Esophagus mucosa (tissue), 1 donor: ENCODE measurements around the gene ANKFY1. TPM values are rescaled to one million over a fixed set of nuclear protein-coding genes. Genes with fewer than 3 reads are reported as not detected.
A peak's percentile ranks its signal among the peaks of the same experiment; 100 is the strongest.
"Not testable (repeated sequence)": the region's sequence is repeated elsewhere in the genome, so short reads cannot be mapped to it uniquely, and the experiment has no call there.

Experiments
- ATAC-seq: fragments of 200-7000 bp; cut with Tn5 transposase; one replicate; pipeline ENCODE4 v1.9.1; 2020
- total RNA-seq: library from RNA; stranded (reverse); gene quantifications from one replicate; pipeline ENCODE4 v1.2.4, GENCODE V29; 2023
- donor health status: DM: yes; HTN: yes; CAD: no.

Gene ANKFY1
- total RNA-seq, 1 donor from 2014 or later, result 31.6 TPM

DNA sequence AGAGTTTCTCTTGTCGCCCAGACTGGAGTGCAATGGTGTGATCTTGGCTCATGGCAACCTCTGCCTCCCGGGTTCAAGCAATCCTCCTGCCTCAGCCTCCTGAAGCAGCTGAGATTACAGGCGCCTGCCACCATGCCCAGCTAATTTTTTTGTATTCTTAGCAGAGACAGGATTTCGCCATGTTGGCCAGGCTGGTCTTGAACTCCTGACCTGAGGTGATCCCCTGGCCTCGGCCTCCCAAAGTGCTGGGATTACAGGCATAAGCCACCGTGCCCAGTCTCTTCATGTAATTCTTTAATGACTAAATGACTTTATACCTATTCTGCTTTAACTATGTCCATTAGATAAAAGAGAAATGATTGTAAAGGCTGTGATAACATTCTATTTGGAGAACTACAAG is 8.5 kb downstream of the ANKFY1 start:
- not testable (repeated sequence) for ATAC-seq

DNA sequence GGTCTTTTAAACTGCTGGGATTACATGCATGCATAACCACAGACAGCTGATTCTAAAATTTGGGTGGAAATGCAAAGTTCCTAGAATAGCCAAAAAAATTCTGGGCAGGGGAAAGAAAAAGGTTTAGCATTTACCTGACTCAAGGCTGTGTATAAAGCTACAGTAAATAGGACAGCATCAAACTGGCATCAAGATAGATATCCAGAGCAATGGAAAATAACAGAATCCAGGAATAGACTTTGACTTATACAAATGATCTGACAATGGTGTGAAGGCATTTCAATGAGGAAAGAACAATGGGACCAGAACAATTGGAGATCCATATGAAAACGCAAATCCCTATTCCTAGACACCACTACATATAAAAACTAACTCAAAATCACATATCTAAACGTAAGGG is 12.9 kb downstream of the ANKFY1 start:
- no peak for ATAC-seq

DNA sequence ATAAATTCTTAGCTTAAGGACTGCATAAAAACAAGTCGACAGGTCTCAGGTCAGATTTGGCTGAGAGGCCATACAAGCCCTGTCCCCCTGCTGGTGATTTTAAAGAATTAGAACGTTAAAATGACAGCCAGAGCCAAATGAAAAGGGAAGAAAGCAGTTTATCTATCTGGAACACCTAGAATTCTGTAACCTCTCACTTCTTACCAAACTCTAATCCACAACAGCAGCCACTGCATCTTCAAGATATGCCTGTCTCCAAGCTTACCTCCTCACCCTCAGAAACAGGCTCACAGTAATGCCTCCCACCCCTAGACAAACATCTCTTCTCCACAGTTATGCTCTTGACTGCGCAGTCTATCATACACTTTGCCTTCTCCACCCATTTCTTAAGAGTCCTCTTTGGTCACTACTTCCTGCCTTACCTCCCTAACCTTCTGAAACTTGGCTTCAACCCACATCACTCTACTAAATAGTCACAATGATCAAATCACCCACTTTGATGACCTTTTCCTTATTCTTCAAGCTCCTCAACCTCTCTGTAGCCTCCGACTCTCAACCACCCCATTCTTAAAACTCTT is 14.2 kb downstream of the ANKFY1 start:
- ATAC-seq, result no peak

DNA sequence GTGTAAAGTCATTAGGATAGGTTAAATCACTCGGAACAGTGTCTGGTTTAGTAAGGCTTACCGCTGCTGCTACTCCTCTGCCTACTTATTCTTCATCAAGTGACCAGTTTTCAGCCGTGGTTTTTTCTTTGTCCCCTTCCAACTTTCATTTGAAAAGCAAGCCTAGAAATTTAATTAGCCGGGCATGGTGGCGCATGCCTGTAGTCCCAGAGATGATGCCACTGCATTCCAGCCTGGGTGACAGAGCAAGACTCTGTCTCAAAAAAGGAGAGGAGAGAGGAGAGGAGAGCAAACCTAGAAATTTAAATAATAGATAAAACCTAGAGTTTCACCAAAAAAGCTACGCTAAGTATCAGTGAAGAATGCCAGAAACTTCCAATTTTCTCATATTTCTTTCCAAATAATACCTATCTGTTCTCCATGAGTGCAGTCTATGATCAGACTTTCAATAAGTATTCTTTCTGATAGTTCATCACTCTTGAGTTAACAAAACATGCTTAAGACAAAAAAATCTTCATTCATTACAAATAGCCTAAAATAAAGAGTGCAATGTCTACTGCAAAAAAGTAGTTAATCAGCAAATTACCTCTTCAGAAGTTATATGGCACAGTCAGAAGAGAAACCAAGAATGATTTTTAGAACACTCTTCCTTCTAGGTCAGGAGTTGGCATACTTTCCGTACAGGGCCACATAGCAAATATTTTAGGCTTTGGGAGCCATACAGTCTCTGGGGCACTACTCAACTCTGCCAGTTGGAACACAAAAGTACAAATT is 15.1 kb downstream of the ANKFY1 start:
- ATAC-seq, result no peak

DNA sequence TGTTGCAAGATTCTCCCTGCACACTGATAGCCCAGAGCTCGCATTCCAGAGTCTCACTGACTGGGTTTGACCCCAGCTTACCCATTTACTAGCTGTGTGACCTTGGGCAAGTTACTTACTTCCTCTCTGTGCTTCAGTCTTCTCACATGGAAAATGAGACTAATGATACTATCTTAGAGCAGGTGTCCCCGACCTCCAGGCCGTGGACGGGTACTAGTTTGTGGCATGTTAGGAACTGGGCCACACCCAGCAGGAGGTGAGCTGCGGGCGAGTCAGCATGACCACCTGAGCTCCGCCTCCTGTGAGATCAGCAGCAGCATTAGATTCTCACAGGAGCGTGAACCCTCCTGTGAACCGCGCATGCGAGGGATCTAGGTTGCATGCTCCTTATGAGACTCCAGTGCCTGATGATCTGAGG is 15.8 kb downstream of the ANKFY1 start:
- ATAC-seq, result peak; percentile 92

DNA sequence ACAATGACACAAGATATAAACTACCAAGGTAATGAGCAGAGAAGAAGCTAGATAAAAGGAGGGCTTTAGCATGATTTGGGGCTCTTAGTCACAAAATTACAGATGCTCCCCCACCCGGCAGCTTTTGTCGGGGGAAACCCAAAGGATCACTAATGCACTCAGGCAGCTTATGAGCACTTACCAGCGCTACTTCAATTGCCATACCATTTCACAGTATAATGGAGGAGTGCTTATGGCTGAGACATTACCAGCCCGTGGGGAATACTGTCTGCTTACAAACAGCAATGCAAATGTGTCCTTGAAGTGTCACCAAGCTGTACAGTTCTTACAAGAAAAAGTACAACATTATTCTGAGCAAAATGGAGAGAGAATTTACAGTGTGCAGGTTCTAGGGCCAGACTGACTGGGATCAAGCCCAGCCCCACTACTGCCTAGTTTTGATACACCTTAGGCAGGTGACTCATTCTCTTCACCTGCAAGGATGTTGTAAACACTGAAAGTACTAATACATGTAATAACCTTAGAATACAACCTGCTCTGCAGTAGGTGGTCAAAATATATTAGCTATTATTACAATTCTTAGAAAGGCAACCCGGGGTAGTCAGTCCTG is 16.3 kb downstream of the ANKFY1 start:
- ATAC-seq, result peak; percentile 92

DNA sequence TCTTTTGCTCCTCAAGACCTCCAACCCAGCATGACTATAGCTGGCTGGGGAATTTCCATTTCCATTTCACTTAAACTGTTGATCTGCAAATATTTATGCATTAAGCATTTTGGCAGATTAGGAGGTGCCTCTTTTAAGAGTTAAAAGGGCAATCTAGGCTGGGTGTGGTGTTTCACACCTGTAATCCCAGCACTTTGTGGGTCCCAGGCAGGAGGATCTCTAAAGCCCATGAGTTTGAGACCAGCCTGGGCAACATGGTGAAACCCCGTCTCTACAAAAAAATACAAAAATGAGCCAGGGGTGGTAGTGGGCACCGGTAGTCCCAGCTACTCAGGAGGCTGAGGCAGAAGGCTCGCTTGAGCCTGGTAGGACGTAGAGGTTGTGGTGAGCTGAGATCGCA is 17.1 kb downstream of the ANKFY1 start:
- ATAC-seq, result no peak

DNA sequence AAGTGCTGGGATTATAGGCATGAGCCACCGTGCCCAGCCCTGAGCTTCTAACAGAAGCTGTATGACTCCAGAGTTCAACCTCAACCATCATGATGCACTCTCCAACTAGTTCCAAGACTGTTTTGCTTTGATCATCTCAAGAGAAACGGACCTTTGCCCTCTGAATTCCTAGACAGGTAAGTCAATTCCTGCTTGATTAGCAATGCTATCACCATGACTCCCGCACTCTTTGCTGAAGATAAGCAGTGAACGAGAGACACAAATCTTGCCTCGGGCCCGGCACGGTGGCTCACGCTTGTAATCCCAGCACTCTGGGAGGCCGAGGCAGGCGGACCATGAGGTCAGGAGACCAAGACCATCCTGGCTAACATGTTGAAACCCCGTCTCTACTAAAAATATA is 22.2 kb downstream of the ANKFY1 start:
- ATAC-seq, result no peak

DNA sequence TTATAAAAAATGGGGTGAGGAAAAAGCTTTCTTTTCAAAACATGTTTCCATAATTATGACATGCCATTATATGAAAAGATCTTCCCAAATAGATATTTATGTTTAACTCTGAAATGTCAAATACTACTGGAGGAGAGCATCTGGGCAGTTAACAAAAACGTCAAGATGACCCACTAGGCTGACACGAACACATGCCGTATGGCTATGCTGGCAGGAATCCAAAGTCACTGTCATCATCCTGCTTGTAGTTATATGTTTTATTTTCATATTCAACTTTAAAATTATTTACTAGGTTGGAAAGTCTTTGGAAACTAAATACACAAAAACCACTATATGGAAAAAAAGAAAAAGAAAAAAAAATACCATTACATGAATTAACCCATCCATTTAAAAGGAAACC is 27.3 kb downstream of the ANKFY1 start:
- ATAC-seq, result no peak

DNA sequence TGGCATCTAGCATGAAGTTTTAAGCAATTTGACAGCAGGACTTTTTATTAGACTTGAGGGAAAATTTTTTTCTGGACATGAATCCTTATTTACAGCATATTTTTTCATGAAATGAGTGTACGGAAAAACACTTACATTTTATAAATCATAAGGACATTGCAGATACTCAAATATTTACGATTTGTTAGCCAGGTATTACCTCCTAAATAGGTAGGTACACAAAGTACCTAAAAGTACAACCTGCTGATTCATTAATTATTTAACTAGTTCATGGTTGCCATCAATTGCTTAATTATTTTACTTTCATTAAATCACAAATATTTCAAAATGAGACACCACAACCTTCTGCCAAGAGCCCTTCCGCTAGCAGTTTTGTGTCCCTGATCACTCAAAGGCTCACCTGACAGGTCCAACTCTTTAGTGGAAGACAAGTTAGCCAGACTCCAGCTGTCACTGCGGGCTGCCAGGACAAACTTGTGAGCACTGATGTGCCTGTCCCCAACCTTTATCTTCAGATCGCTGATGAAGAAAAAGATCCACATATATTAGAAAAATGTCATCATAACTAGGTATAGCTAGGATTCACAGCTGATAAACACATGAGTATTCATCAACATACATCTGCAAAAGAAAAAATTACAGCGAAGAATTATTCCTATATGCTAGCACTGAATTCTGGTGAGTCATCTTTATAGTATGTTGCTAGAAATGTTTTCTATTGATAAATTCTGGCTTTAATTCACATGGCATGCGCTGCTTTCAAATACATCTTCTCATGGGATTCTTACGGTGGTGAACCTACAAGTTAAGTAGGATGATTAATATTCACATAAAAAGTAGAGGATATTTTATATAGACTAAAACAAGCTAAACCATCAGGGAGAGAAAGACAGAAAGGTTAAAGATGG is 28.2 kb downstream of the ANKFY1 start:
- no peak for ATAC-seq

DNA sequence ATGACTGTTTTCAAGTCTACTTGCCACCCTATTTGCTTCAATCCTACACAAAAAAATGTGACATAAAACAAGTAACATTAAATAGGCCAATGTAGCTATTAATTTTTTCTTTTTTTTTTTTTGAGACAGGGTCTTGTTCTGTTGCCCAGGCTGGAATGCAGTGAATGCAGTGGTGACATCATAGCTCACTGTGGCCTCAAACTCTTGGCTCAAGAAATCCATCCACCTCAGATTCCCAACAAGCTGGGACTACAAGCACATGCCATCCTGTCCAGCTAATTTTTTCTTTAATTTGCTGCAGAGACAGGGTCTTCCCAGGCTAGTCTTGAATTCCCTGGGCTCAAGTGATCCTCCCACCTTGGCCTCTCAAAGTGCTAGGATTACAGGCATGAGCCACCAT is 29.4 kb downstream of the ANKFY1 start:
- ATAC-seq, result no peak

DNA sequence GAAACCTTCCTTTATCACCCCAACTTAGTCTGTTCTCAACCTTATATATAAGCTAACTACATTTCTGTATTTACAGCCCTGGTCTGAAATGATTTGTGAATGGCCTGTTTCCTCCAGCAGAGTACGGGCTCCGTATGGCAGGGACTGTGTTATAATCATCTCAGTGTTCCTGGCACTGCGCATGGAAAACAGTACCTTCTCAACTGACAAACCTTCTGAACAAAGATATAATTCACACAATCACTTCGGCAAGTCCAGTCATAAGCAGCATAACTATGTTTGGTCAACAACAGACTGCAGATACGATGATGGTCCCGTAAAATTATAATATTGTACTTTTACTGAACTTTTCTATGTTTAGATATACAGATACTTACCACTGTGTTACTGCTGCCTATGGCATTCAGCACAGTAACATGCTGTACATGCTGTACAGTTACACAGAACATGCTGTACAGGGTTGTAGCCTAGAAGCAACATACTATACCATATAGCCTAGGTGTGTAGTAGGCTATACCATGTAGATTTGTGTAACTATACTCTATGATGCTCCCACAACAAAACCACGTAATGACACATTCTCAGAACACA is 30.0 kb downstream of the ANKFY1 start:
- ATAC-seq, result no peak

DNA sequence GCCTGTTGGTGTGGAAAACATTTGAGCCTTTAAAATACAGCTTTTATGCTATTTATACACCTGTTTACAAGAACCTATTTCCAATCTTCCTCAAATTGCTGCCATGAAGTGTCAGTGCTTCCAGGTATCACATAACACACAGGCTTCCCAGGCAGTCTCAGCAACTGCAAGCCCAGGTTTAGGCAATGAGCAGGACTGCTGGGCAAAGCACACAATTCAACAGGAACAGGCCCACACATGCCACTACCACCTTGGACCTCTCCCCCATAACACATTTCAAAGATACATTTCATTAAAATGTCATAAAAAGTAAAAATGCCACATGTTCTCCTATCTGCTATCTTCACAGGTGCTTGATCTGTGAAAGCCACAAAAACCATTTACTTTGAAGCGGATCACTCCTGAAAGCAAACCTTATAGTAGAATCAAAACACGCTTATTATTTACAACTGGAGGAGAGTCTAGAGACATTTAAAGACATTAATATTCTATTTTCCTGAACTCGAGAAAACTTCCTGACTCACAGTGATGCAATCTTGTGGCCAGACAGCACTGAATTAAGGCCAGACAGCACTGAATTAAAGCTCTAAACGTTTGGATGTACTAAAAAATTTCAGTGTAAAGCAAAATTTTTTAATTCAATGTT is 31.5 kb downstream of the ANKFY1 start:
- ATAC-seq, result no peak

DNA sequence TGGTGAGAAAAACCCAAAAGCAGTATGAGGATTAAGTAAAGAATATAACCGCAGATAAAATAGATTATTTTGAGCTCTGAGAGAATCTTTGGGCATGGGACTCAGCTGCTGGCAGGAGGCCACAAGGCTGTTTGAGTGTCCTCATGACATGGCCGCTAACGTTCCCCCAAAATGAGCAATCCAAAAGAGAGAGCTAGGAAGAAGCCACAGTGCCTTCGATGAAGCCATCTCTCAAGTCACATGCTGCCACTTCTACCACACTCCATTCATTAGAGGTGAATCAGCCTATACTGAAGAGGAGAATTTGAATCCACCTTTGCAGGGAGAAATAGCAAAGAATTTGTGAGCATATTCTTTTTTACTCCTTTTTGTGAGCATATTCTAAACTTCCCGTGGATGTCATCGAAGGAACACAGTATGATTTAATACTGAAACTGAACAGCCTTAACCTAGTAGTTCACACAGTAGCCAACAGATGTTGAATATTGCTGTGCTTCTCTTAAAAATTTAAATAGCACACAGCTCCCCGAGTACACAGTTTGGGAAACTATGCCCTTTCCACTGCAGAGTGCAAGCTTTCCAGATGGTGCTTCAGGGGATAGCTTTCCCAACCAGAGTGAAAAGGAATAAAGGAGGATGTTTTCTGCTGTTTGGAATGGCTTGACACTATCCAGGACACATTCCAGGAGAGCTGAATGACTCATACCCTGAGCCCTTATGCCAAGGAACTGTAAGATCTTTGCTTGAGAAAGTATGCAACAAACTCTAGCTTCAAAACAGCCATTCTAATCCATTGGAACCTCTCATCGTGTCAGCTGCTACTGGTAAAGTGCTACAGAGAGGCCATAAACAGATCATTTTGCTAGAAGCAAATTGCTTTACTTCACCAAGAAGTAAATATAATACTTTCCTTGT is 33.9 kb downstream of the ANKFY1 start:
- ATAC-seq, result peak; percentile 81

DNA sequence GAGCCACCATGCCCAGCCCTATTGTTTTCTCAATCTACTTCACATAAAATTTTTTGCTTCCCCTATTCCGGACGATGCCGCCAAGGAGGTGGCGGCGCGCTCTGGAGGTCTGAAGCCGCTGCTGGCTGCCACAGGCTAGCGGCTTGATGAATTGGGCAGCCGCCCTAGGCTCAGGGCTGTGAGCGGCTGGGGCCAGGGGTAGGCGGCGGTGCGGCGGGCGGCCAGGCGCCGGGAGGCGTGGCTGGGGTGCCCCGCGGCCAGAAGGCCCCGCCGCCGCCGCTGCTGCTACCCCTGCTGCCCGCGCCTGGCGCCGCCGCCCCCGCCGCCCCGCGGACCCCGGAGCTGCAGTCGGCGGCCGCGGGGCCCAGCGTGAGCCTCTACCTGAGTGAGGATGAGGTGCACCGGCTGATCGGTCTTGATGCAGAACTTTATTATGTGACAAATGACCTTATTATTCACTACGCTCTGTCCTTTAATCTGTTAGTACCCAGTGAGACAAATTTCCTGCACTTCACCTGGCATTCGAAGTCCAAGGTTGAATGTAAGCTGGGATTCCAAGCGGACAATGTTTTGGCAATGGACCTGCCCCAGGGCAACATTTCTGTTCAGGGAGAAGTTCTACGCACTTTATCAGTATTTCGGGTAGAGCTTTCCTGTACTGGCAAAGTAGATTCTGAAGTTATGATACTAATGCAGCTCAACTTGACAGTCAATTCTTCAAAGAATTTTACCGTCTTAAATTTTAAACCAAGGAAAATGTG is 41.7 kb downstream of the ANKFY1 start:
- ATAC-seq, result no peak

DNA sequence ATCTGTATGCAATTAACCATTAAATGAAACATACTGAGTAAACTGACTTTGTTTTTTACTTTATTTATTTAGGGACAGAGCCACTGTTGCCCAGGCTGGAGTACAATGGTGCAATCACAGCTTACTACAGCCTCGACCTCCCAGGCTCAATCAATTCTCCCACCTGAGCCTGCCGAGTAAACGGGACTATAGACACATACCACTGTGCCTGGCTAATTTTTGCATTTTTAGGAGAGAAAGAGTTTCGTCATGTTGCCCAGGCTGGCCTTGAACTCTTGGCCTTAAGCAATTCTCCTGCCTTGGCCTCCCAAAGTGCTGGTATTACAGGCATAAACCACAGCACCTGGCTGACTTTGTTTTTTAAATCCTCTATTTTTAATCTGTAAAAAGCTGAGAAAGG is 42.6 kb downstream of the ANKFY1 start:
- no peak for ATAC-seq

DNA sequence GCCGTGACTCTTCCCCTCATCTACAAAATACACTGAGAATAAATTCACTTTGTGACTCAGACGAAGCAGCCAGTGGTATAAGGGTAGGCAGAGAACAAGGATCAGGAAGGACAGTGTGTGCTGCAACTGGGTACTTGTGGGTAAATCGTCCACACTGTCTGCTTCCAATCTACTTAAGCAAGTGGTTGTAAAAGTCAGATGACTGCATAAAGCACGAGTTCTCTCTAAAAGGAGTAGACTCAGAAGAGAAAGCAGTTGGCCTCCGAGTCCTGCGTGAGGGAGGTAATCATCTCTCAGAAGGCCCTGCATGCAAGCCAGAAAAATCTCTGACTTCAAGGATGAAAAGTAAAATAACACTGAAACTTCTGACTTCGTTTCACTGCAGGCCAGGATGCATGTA is 43.1 kb downstream of the ANKFY1 start:
- ATAC-seq, result no peak

DNA sequence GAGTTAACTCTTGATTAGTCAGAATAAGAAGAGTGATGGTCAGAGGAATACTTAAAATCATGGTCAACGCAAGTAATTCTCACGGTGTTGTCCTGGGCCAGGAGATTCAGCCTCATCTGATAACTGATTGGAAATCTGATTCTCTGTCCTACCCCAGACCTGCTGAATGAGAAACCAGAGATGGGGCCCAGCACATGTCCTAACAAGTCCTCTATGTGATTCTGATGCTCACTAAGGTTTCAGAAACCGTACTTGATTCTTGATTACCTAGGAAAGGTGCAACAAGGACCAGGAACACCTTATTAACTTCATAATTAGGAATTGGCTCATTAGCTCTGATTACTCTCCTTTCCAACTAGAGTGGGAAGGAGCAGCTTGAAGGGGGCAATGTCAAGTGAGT is 44.5 kb downstream of the ANKFY1 start:
- no peak for ATAC-seq

DNA sequence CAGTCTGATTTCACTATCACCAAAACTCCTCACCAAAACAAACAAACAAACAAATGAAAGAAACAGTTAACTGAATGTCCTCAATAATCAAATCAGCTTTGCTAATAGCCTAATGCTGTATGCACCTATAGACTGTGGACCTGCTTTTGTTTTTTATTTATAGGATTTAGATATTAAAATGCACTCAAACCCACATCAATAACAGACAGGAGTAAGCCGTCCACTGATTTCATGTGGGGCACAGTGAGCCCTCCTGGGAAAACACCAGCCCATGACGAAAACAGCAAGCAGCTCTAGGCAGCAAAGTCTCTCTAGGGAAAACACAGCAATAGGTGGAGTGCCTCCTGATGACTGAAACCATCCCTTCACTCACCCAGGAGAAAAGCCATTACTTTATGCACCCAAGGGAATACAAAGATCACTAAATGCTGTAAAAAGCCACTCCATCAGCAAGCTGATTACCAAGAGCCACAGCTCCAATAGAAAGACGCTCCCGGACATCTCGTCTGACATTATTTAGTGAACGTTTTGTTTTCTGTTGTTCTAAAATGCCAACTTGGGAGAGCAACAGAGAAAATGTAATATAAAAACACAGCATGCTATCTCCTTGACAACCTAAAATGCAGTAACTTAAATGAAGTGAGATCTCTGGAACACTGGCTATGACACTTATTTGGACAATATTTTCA is 47.8 kb downstream of the ANKFY1 start:
- no peak for ATAC-seq

DNA sequence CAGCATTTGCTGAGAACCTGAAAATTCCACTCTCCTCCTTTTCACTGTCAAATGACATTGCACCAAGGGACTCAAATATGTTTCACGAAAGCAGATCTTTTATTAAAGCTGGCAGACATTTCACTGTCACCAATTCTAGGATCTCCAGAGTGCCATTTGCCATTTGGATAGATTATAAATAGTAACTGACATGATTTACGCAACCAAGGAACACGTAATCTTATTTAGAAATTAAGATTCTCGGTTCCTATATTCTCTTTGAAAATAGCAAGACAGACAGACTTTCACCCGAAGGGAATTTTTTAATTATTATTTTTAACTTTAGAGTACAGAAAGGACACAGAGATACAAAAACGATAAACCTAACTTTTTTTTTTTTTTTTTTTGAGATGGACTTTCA is 49.6 kb downstream of the ANKFY1 start:
- no peak for ATAC-seq
